Lower leg skin (tissue), 4 donors: ENCODE measurements around the gene NDRG2. TPM values are rescaled to one million over a fixed set of nuclear protein-coding genes. Genes with fewer than 3 reads are reported as not detected.

ENCODE experiments used
- DNase-seq, 2 donors: peaks; one replicate each; pipeline ENCODE4 v3.0.0-alpha.2; 2019; ENCODE audit warnings: low spot score in 2 of 2
- H3K4me3 ChIP-seq: fragments of 200-600 bp; sonication (generic); 2 replicates; pipeline ENCODE4 v1.5.1; 2017; ENCODE audit warnings: mild to moderate bottlenecking, low read depth; ENCODE audit not compliant: poor library complexity, severe bottlenecking
- POLR2A ChIP-seq, 2 donors: fragments of 450-650 bp; IDR thresholded peaks; one replicate each; pipeline ENCODE4 v1.6.1; 2016 to 2017; ENCODE audit warnings: antibody characterized with exemption in 2 of 2, mild to moderate bottlenecking in 1 of 2, moderate library complexity in 1 of 2
- WGBS, 2 donors: methylation state at CpG; one replicate each; pipeline ENCODE4 v1.1.5; 2018; 5-methylcytosine and 5-hydroxymethylcytosine counted together
- intact Hi-C: fragments of 100-400 bp; cut with DNase I; formaldehyde crosslinking; loops from one replicate; pipeline ENCODE4 v1.15.0; 2023; ENCODE audit warnings: low total_unique reads
- total RNA-seq, 4 donors: library from RNA; depleted of rRNA; stranded (reverse); fragments of >200 nt; gene quantifications; one replicate each; pipeline ENCODE4 v1.1.0, GENCODE V29; 2016
- TF ChIP-seq, protein P1 (sequence below), 3 donors: fragments of 450-650 bp; IDR thresholded peaks; one replicate each; pipeline ENCODE4 v1.5.1; 2016; ENCODE audit warnings: antibody characterized with exemption in 3 of 3, mild to moderate bottlenecking in 3 of 3, moderate library complexity in 2 of 3

NDRG2 gene
- total RNA-seq, 4 donors from 2014 or later, result 186 to 475 (median 282) TPM

DNA sequence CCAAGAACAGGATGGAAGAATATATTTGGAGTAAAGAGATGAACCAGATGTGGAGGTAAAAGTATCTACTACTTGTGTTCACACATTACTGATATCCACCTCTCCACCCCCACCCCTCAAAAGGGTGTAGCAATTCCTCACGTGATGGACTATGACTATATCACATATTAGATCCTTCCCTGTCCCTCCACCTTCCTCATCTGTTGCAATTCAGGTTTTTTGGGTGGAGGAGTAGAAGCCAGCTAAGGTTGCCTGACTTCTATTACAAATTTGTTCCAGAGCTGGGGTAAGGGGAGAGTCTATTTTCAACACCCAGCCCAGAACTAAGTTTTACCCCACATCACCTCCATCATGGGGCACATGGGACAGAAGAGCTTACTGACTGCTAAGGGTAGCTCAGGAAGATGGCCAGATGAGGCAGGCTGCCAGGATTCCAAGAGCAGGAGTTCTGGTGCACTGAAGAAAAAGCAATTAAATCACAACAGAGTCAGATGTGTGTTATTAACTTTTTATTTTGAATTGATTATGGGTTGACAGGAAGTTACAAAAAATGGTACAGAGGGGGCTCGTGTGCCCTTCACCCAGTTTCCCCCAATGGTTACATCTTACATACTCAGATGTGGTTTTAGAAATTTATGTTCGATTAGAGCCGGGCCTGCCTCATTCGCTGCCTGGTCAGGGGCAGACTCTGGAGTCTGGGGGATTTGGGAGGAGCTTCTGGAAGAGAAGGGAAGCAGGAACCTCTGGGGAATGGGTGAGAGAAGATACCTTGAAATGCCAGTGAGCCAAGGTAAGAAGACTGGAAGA lies 7.7 kb upstream of the NDRG2 start:
- no peak for TF ChIP-seq POLR2A (IDR thresholded peaks at IDR 0.05)
- TF ChIP-seq, protein P1, sequence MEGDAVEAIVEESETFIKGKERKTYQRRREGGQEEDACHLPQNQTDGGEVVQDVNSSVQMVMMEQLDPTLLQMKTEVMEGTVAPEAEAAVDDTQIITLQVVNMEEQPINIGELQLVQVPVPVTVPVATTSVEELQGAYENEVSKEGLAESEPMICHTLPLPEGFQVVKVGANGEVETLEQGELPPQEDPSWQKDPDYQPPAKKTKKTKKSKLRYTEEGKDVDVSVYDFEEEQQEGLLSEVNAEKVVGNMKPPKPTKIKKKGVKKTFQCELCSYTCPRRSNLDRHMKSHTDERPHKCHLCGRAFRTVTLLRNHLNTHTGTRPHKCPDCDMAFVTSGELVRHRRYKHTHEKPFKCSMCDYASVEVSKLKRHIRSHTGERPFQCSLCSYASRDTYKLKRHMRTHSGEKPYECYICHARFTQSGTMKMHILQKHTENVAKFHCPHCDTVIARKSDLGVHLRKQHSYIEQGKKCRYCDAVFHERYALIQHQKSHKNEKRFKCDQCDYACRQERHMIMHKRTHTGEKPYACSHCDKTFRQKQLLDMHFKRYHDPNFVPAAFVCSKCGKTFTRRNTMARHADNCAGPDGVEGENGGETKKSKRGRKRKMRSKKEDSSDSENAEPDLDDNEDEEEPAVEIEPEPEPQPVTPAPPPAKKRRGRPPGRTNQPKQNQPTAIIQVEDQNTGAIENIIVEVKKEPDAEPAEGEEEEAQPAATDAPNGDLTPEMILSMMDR (IDR thresholded peaks at IDR 0.05), result no peak
- intact Hi-C loops, result no loop called here
- no peak overlapping the region for H3K4me3 ChIP-seq
- WGBS, 2 donors, result 79 to 80% methylated on average over 5 of the region's 5 CpGs
- peak in 1 of 2 donors; percentile 75 for DNase-seq

DNA sequence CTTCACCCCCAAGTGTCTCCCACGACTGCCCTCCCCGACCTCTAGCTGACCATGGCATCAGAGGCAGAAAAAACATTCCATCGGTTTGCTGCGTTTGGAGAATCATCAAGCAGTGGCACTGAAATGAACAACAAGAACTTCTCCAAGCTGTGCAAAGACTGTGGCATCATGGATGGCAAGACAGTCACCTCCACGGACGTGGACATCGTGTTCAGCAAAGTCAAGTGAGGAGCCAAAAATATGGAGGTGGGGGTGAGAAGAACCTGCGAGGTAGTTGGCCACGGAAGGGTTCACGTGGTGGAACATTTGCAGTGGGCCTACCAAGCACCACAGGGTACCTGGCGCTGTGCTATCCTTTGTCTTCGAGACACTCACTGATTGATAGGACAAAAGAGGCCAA lies 5.7 kb upstream of the NDRG2 start:
- intact Hi-C loops, result no loop called here
- no peak for TF ChIP-seq POLR2A (IDR thresholded peaks at IDR 0.05)
- TF ChIP-seq, protein P1 (IDR thresholded peaks at IDR 0.05), result no peak
- no peak overlapping the region for H3K4me3 ChIP-seq
- peak in 1 of 2 donors; percentile 39 for DNase-seq
- WGBS, 2 donors, result 87 to 90% methylated on average over 12 of the region's 12 CpGs

DNA sequence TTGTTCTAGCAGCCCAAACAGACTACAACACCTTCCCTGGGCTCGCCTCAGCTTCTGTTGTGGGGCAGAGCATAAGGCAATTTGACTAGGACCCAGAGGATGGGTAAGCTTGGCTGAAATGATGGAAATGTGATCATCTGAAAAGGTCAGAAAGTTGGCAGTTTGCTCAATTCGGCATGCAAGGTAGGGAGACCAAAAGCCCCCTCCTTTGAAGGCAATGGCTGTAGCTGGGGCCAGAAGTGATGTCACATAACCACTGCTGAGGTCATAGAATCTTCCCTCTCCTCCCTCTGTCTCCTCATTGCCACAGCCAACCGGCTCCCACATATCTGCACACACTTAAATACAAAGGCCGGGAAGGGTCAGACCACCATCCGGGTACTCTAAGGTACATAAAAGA lies 5.1 kb upstream of the NDRG2 start, which contains the start of gene TPPP2:
Gene TPPP2 (plus strand): TSS at position 301 of the 400 bp plus-strand sequence. CDS start 365 bp downstream, outside the sequence.
- intact Hi-C loops, result no loop called here
- peak in 1 of 2 donors; percentile 59 for DNase-seq
- WGBS, 2 donors, result 92 to 93% methylated on average over 5 of the region's 5 CpGs
- TF ChIP-seq POLR2A (IDR thresholded peaks at IDR 0.05), result no peak
- TF ChIP-seq, protein P1 (IDR thresholded peaks at IDR 0.05), result no peak
- H3K4me3 ChIP-seq, result no peak within 1 kb of the TSS

DNA sequence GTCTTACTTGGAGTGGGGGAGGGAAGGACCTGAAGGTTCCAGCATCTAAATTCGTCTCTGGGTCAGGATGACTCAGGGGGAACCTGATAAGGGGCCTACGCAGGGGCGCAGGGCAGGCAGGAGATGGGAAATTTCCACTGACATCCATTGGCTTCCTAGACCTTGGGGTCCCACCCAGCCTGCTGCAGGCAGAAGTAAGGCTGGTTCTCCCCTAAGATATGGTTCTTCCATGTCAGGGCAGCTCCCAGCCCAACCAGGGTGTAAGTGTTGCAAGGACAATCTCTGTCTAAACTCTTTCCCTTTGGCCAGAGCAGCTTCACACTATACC lies 2.1 kb upstream of the NDRG2 start:
- no peak overlapping the region for H3K4me3 ChIP-seq
- WGBS, 2 donors, result 56 to 65% methylated on average over 3 of the region's 3 CpGs
- intact Hi-C loops, result no loop called here
- peak in 1 of 2 donors; percentile 81 for DNase-seq
- TF ChIP-seq POLR2A (IDR thresholded peaks at IDR 0.05), result no peak
- TF ChIP-seq, protein P1 (IDR thresholded peaks at IDR 0.05), result no peak

DNA sequence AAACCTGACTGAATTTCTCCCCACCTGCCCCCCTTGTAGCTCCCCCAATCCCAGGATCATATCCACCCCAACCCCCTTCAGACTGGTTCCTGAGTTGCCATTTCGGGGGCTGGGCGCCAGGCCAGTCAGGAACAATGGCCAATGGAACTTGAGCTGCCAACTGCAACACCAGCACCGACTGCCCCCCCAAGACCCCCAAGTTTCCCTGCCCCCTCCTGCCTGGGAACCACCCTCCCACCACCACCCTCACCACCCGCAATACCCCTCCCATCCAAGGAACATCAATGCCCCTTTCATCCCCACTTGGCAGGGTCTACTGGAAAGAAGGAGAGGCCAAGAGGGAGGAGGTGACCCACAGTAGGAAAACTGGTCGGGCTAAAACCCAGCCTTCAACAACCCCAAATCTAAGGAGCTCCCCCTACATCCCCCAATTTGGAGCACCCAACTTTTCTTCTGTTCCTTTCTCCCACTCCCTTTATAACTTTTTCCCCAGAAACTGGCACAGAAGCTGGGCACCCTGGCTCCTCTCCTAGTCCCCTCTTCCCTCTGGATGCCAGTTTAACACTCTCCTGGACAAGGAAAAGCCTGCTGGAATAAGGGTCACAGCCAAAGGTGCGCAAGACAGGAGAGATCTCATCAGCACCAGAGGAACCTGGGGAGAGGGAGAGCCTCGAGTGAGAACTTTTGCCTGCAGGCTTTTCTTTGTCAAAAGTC lies 1.6 kb upstream of the NDRG2 start:
- intact Hi-C loops, result no loop called here
- TF ChIP-seq POLR2A (IDR thresholded peaks at IDR 0.05), result no peak
- TF ChIP-seq, protein P1 (IDR thresholded peaks at IDR 0.05), result no peak
- peak in 1 of 2 donors; percentile 87 for DNase-seq
- 55% methylated on average over 7 of the region's 7 CpGs for WGBS, 2 donors
- H3K4me3 ChIP-seq, result no peak overlapping the region
